Measurements from ENCODE around the gene BTNL9.

BTNL9 gene

DNA sequence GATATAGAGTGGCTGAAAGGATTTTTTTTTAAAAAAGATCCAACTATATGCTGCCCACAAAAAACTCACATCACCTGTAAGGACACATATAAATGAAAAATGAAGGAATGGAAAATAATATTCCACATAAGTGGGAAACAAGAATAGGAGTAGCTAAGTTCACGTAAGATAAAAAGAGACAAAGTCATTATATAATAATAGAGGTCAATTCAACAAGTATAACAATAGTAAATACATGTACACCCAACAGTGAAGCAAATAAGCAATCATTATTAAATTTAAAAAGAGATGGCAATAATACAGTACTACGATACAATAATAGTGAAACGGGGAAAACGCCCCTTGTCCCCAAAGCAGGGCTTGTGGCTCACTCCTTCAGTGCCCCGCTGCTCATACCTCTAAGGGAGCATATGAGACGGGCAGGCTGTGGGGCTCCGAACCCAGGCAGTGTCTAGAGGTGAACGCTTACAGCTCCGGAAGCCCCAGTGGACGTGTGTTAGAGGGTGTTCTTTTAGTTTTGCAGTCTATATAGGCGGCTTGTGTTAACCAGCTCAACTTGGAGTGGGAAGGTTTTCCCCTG is 12.5 kb upstream of the BTNL9 start:
- Histone ChIP-seq H3K27me3 (ENCODE audit: control insufficient read depth in 1 of 2, insufficient read depth in 2 of 2, low read length in 2 of 2) (no peaks in the 10 kb centered on the region), H3K36me3 (ENCODE audit: control insufficient read depth in 1 of 2, insufficient read depth in 2 of 2, low read length in 2 of 2) (no peaks in the 10 kb centered on the region), H3K4me3 (ENCODE audit: low read depth in 1 of 2, low read length in 2 of 2) (no peak overlapping the region), H3K9ac (ENCODE audit: low read depth in 1 of 2, low read length in 2 of 2) (no peak overlapping the region), H3K4me1 (ENCODE audit: control insufficient read depth in 1 of 2, insufficient read depth in 2 of 2, low read length in 2 of 2) (no peaks in the 10 kb centered on the region), H3K9me3 (ENCODE audit: control insufficient read depth in 1 of 2, low read length in 2 of 2) (peaks cover 1 to 2% of the 10 kb centered on the region in 2 donors), H3K27ac (ENCODE audit: low read depth, low read length) (no peak overlapping the region)

DNA sequence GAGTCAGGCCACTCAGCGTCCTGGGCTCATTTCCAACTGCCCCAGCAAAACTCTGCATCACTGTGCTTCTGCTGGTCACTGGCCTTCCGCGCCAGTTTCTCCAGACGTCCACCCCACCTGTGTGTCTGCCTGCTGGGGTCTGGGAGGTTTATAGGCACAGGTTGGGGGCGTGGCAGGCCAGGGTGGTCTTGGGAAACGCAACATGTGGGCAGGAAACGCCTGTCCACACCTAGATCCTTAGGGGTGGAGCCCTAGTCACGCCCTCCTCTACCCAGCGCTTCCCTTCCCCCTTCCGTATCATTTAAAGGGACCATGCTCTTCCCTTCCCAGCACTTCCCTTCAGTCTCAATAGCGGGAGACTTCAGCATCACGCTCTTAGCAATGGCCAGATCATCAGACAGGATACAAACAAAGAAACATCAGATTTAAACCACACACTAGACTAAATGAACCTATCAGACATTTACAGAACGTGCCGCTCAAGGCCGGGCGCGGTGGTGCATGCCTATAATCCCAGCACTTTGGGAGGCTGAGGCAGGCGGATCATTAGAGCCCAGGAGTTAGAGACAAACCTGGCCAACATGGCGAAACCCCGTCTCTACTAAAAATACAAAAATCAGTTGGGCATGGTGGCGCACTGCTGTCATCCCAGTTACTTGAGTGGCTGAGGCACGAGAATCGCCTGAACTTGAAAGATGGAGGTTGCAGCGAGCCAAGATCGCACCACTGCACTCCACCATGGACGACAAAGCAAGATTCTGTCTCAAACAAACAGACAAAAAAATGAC is 11.8 kb upstream of the BTNL9 start:
- H3K27ac ChIP-seq (ENCODE audit: low read depth, low read length), result no peak overlapping the region
- no peak overlapping the region for H3K9ac ChIP-seq (ENCODE audit: low read depth in 1 of 2, low read length in 2 of 2)
- H3K9me3 ChIP-seq (ENCODE audit: control insufficient read depth in 1 of 2, low read length in 2 of 2), result no peaks in the 10 kb centered on the region
- no peaks in the 10 kb centered on the region for H3K36me3 ChIP-seq (ENCODE audit: control insufficient read depth in 1 of 2, insufficient read depth in 2 of 2, low read length in 2 of 2)
- no peaks in the 10 kb centered on the region for H3K27me3 ChIP-seq (ENCODE audit: control insufficient read depth in 1 of 2, insufficient read depth in 2 of 2, low read length in 2 of 2)
- H3K4me3 ChIP-seq (ENCODE audit: low read depth in 1 of 2, low read length in 2 of 2), result no peak overlapping the region
- H3K4me1 ChIP-seq (ENCODE audit: control insufficient read depth in 1 of 2, insufficient read depth in 2 of 2, low read length in 2 of 2), result no peaks in the 10 kb centered on the region

DNA sequence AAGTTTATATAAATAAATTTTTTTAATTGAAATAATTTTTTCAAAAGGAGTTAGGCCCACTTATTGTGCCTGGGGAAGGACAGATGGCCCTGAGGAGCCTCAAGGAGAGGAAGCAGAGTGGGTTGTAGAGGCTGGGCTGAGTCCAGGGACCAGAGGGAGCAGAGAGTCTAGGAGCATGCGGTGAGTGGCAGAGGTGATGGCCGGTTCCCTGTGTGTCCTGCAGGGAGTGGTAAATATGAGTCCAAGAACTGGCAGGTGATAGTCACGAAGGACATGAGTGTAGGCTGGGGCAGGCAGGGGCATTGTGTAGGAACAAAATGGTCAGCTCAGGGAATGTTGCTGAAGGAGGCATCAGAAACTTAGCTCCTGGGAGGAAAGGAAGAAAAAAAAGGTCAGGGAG is 8.3 kb upstream of the BTNL9 start:
- Histone ChIP-seq H3K36me3 (ENCODE audit: control insufficient read depth in 1 of 2, insufficient read depth in 2 of 2, low read length in 2 of 2) (no peaks in the 10 kb centered on the region), H3K9me3 (ENCODE audit: control insufficient read depth in 1 of 2, low read length in 2 of 2) (no peaks in the 10 kb centered on the region), H3K9ac (ENCODE audit: low read depth in 1 of 2, low read length in 2 of 2) (no peak overlapping the region), H3K4me1 (ENCODE audit: control insufficient read depth in 1 of 2, insufficient read depth in 2 of 2, low read length in 2 of 2) (no peaks in the 10 kb centered on the region), H3K27me3 (ENCODE audit: control insufficient read depth in 1 of 2, insufficient read depth in 2 of 2, low read length in 2 of 2) (no peaks in the 10 kb centered on the region), H3K27ac (ENCODE audit: low read depth, low read length) (no peak overlapping the region), H3K4me3 (ENCODE audit: low read depth in 1 of 2, low read length in 2 of 2) (no peak overlapping the region)

DNA sequence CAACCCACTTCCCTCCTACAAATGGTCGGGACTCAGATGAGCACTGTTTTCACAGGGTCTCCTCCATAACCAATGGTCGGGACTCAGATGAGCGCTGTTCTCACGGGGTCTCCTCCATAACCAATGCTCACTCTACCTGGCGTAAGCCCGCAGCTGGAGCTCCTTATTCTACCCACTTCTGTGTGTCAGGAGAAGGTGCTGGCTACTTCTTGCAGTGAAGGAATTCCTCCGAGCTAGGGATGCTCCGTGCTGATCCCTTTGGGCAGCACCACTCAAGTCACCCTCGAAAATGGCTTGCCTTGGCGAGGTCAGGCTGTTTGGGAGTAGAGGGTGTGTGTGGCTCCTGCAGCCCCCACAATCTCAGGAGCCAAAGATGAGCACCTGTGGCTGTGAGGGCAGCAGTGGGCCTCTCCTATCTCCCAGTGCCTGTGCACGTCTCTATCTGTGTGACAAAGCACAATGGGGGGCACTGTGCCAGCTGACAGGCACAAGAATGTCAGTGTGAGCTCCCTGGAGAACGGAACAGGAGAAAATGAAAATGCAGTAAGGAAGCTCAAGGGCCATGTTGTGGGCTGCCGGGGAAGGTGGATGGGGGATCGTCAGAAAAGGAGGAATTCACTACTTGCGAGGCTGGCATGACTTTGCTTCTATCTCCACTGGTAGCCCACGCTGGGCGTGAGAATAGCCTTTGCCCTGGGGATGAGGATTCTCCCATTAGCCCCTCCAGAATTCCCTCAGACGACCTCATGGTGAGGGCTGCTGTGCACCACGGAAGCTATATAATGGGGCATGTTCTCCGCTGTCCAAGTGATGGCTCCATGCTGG is 3.9 kb upstream of the BTNL9 start:
- Histone ChIP-seq H3K4me3 (ENCODE audit: low read depth in 1 of 2, low read length in 2 of 2) (no peak overlapping the region), H3K27ac (ENCODE audit: low read depth, low read length) (no peak overlapping the region), H3K9me3 (ENCODE audit: control insufficient read depth in 1 of 2, low read length in 2 of 2) (no peaks in the 10 kb centered on the region), H3K36me3 (ENCODE audit: control insufficient read depth in 1 of 2, insufficient read depth in 2 of 2, low read length in 2 of 2) (no peaks in the 10 kb centered on the region), H3K4me1 (ENCODE audit: control insufficient read depth in 1 of 2, insufficient read depth in 2 of 2, low read length in 2 of 2) (no peaks in the 10 kb centered on the region), H3K27me3 (ENCODE audit: control insufficient read depth in 1 of 2, insufficient read depth in 2 of 2, low read length in 2 of 2) (no peaks in the 10 kb centered on the region), H3K9ac (ENCODE audit: low read depth in 1 of 2, low read length in 2 of 2) (no peak overlapping the region)

DNA sequence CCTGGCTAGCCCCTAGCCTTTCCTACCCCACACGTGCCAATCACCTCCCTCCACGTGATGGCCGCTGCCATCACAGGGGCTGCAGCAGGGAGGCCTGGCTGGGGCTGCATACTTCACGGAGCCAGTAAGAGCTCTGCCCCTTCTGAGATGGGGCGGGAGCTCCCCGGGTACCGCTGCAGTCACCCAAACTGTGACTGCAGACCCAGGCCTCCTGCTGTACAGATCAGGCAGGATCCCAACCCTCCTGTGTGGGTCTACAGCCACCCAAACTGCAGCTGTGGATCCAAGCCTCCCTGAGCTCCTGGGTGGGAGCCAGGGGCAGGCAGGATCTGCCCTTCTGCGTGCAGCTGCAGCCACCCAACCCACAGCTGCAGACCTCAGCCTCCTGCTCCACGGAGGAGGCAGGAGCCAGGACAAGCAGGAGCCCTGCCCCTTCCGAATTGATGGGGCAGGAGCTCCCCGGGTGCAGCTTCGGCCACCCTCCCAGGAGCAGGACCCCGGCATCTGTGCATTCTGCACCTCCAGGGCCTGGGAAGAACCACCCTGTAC is 3.2 kb upstream of the BTNL9 start:
- H3K4me3 ChIP-seq (ENCODE audit: low read depth in 1 of 2, low read length in 2 of 2), result no peak overlapping the region
- H3K27me3 ChIP-seq (ENCODE audit: control insufficient read depth in 1 of 2, insufficient read depth in 2 of 2, low read length in 2 of 2), result no peaks in the 10 kb centered on the region
- H3K27ac ChIP-seq (ENCODE audit: low read depth, low read length), result no peak overlapping the region
- no peaks in the 10 kb centered on the region for H3K36me3 ChIP-seq (ENCODE audit: control insufficient read depth in 1 of 2, insufficient read depth in 2 of 2, low read length in 2 of 2)
- no peak overlapping the region for H3K9ac ChIP-seq (ENCODE audit: low read depth in 1 of 2, low read length in 2 of 2)
- H3K9me3 ChIP-seq (ENCODE audit: control insufficient read depth in 1 of 2, low read length in 2 of 2), result no peaks in the 10 kb centered on the region
- no peaks in the 10 kb centered on the region for H3K4me1 ChIP-seq (ENCODE audit: control insufficient read depth in 1 of 2, insufficient read depth in 2 of 2, low read length in 2 of 2)

DNA sequence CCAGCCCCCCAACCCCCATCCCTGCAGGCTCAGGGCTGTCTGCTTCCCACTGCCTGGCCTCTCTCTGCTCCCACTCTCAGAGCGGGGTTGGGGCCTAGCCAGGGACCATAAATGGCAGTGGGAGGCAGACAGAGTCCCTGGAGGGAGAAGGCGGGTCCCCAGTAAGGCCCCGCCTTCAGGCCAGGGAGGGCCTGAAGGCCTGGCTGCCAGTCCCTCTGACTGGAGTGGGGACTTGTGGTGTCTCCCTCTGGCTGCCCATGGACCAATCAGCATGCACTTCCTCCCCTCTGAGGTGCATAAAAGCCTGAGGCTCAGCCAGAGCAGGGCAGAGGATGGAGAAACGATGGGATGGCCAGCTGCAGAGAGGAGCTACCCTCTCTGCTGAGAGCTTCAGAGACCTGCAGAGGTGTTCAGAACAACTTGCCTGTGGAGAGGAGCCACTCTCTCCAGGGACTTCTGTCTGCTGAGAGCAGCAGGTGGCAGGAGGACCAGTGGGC is 2.7 kb upstream of the BTNL9 start:
- H3K27ac ChIP-seq (ENCODE audit: low read depth, low read length), result no peak overlapping the region
- no peaks in the 10 kb centered on the region for H3K9me3 ChIP-seq (ENCODE audit: control insufficient read depth in 1 of 2, low read length in 2 of 2)

DNA sequence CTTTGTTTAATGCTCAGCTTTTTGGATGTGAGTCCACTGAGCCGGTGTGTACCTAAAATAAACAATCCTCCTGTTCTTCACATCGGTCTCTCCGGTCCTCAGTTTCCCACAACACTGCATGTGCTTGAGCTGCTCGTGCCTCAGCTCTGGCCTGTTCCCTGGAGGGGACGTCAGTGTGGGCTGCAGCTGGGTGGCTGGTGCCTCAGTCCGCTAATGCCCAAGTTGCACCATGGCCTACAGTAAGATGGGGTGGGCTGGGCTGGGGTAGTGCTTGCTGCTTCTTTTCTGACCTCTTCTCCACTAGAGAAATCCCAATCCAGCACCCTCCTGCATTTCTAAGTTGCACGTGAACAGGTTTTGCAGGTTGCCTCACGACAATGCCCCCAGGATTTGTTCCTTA is 595 bp upstream of the BTNL9 start:
- Histone ChIP-seq H3K4me3 (ENCODE audit: low read depth in 1 of 2, low read length in 2 of 2) (no peak overlapping the region), H3K27ac (ENCODE audit: low read depth, low read length) (no peak overlapping the region), H3K4me1 (ENCODE audit: control insufficient read depth in 1 of 2, insufficient read depth in 2 of 2, low read length in 2 of 2) (no peaks in the 10 kb centered on the region), H3K27me3 (ENCODE audit: control insufficient read depth in 1 of 2, insufficient read depth in 2 of 2, low read length in 2 of 2) (no peaks in the 10 kb centered on the region), H3K9ac (ENCODE audit: low read depth in 1 of 2, low read length in 2 of 2) (no peak overlapping the region), H3K36me3 (ENCODE audit: control insufficient read depth in 1 of 2, insufficient read depth in 2 of 2, low read length in 2 of 2) (no peaks in the 10 kb centered on the region), H3K9me3 (ENCODE audit: control insufficient read depth in 1 of 2, low read length in 2 of 2) (no peaks in the 10 kb centered on the region)

More for the DNA sequence above, 2.7 kb upstream of the BTNL9 start:
- no peaks in the 10 kb centered on the region for H3K36me3 ChIP-seq (ENCODE audit: control insufficient read depth in 1 of 2, insufficient read depth in 2 of 2, low read length in 2 of 2)
- no peaks in the 10 kb centered on the region for H3K27me3 ChIP-seq (ENCODE audit: control insufficient read depth in 1 of 2, insufficient read depth in 2 of 2, low read length in 2 of 2)
- H3K9ac ChIP-seq (ENCODE audit: low read depth in 1 of 2, low read length in 2 of 2), result no peak overlapping the region
- H3K4me1 ChIP-seq (ENCODE audit: control insufficient read depth in 1 of 2, insufficient read depth in 2 of 2, low read length in 2 of 2), result no peaks in the 10 kb centered on the region
- no peak overlapping the region for H3K4me3 ChIP-seq (ENCODE audit: low read depth in 1 of 2, low read length in 2 of 2)

DNA sequence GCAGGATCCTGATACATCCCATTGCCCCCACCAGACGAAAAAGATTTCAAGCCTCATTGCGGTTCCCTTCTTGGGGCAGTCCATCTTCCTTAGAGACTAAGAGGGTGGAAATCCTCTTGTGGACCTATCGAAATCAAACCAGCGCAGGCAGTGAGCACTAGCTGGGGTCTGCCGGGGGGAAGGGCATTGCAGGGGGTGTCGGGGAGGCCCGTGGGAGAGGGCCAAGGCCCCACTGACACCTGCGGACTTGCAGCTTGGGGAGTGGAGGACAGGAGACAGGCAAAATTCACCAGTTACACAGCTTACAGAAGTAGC is 522 bp downstream of the BTNL9 start:
- no peak overlapping the region for H3K9ac ChIP-seq (ENCODE audit: low read depth in 1 of 2, low read length in 2 of 2)
- H3K27ac ChIP-seq (ENCODE audit: low read depth, low read length), result no peak overlapping the region
- H3K36me3 ChIP-seq (ENCODE audit: control insufficient read depth in 1 of 2, insufficient read depth in 2 of 2, low read length in 2 of 2), result no peaks in the 10 kb centered on the region
- H3K27me3 ChIP-seq (ENCODE audit: control insufficient read depth in 1 of 2, insufficient read depth in 2 of 2, low read length in 2 of 2), result no peaks in the 10 kb centered on the region
- no peak overlapping the region for H3K4me3 ChIP-seq (ENCODE audit: low read depth in 1 of 2, low read length in 2 of 2)
- no peaks in the 10 kb centered on the region for H3K9me3 ChIP-seq (ENCODE audit: control insufficient read depth in 1 of 2, low read length in 2 of 2)
- no peaks in the 10 kb centered on the region for H3K4me1 ChIP-seq (ENCODE audit: control insufficient read depth in 1 of 2, insufficient read depth in 2 of 2, low read length in 2 of 2)

DNA sequence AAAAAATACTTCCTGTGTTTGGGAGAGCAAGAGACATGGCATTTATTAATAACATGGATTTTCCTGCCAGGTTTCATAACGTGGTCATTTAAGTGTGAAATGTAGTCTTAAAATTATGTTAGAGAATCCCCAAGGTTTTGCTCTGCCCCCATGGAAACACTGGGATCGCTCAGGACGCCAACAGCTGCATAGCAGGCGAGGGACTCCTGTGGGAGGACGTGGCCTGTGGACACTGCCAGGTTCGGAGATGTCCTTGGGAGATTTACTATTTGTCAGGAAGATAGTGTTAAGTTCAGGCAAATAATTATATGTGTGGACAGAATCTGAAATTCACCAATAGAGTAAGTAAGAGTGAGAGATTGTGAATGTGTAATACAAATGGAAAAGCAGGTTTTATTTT is 977 bp downstream of the BTNL9 start:
- no peaks in the 10 kb centered on the region for H3K4me1 ChIP-seq (ENCODE audit: control insufficient read depth in 1 of 2, insufficient read depth in 2 of 2, low read length in 2 of 2)
- no peak overlapping the region for H3K27ac ChIP-seq (ENCODE audit: low read depth, low read length)
- no peaks in the 10 kb centered on the region for H3K27me3 ChIP-seq (ENCODE audit: control insufficient read depth in 1 of 2, insufficient read depth in 2 of 2, low read length in 2 of 2)
- H3K9ac ChIP-seq (ENCODE audit: low read depth in 1 of 2, low read length in 2 of 2), result no peak overlapping the region
- no peaks in the 10 kb centered on the region for H3K9me3 ChIP-seq (ENCODE audit: control insufficient read depth in 1 of 2, low read length in 2 of 2)
- H3K36me3 ChIP-seq (ENCODE audit: control insufficient read depth in 1 of 2, insufficient read depth in 2 of 2, low read length in 2 of 2), result no peaks in the 10 kb centered on the region
- no peak overlapping the region for H3K4me3 ChIP-seq (ENCODE audit: low read depth in 1 of 2, low read length in 2 of 2)

All from duodenal mucosa (tissue), 2 donors.